ENCODE results near the gene GLG1.

- TF ChIP-seq CTCF (conservative IDR thresholded peaks at IDR 0.05; ENCODE audit: low read depth, low read length) (no peak), EZH2 (IDR thresholded peaks at IDR 0.05; ENCODE audit: borderline replicate concordance, low read depth, low read length, poor library complexity, severe bottlenecking) (no peak)
These were observed 49.6 kb downstream of the GLG1 start for GRCh38 chr16:74557275-74557674.

All from A673 (cell line).